CD4-positive, alpha-beta T cell (primary cell): ENCODE data around the gene PMM2. TPM values are rescaled to one million over a fixed set of nuclear protein-coding genes. Genes with fewer than 3 reads are reported as not detected.

ENCODE experiments used
- ATAC-seq: fragments of 200-7000 bp; cut with Tn5 transposase; one replicate; pipeline ENCODE4 v1.10.0; 2022; ENCODE audit warnings: mild to moderate bottlenecking; ENCODE audit not compliant: poor library complexity
- CTCF ChIA-PET: fragments of 350-600 bp; sonication (Branson Sonifier 250); formaldehyde crosslinking; loops from one replicate; lab custom pipeline; 2021; ENCODE audit warnings: antibody characterized with exemption, inconsistent platforms; lab: Charles Lee
- POLR2A ChIA-PET: fragments of 350-600 bp; sonication (Branson Sonifier 250); formaldehyde crosslinking; loops from one replicate; lab custom pipeline; 2021; ENCODE audit warnings: antibody characterized with exemption, inconsistent platforms; lab: Charles Lee
- DNase-seq, 14 experiments: peaks; one replicate each; pipeline ENCODE4 v3.0.0-alpha.2; 2013 to 2020; ENCODE audit warnings: mixed read lengths in 2 of 14
- H3K27ac ChIP-seq, 2 donors: one replicate each; pipeline versions ENCODE4 v1.5.1 to v1.7.0; 2013; ENCODE audit warnings: low read length in 2 of 2, low read depth in 1 of 2, mild to moderate bottlenecking in 1 of 2
- H3K27me3 ChIP-seq, 2 experiments: 1 replicate in 1 of 2; 2 replicates in 1 of 2; pipeline versions ENCODE4 v1.6.1 to v1.7.0; 2013; ENCODE audit warnings: low read length in 2 of 2, control low read depth in 1 of 2, mild to moderate bottlenecking in 1 of 2, moderate library complexity in 1 of 2; ENCODE audit not compliant: insufficient read depth in 2 of 2, control insufficient read depth in 1 of 2
- H3K36me3 ChIP-seq: one replicate; pipeline ENCODE4 v1.6.1; 2013; ENCODE audit warnings: low read length, control low read depth; ENCODE audit not compliant: insufficient read depth
- H3K4me1 ChIP-seq: one replicate; pipeline ENCODE4 v1.6.1; 2013; ENCODE audit warnings: low read length, control low read depth; ENCODE audit not compliant: insufficient read depth
- H3K4me3 ChIP-seq: one replicate; pipeline ENCODE4 v1.5.1; 2013; ENCODE audit warnings: mild to moderate bottlenecking, low read length, moderate library complexity
- H3K9me3 ChIP-seq, 2 experiments: 1 replicate in 1 of 2; 2 replicates in 1 of 2; pipeline versions ENCODE4 v1.6.1 to v1.7.0; 2013; ENCODE audit warnings: low read length in 2 of 2, mild to moderate bottlenecking in 2 of 2, control low read depth in 1 of 2, moderate library complexity in 1 of 2; ENCODE audit not compliant: control insufficient read depth in 1 of 2, insufficient read depth in 1 of 2
- H3K27ac Mint-ChIP-seq: one replicate; pipeline ENCODE4 v1.8.0; 2020; ENCODE audit warnings: mixed read lengths
- H3K27me3 Mint-ChIP-seq: one replicate; pipeline ENCODE4 v1.8.0; 2021; ENCODE audit warnings: mixed read lengths
- H3K36me3 Mint-ChIP-seq: one replicate; pipeline ENCODE4 v1.8.0; 2021; ENCODE audit warnings: low read depth, mixed read lengths
- H3K4me1 Mint-ChIP-seq: one replicate; pipeline ENCODE4 v1.8.0; 2021; ENCODE audit warnings: low read depth, mixed read lengths
- H3K4me3 Mint-ChIP-seq: one replicate; pipeline ENCODE4 v1.8.0; 2020; ENCODE audit warnings: mild to moderate bottlenecking, mixed read lengths
- H3K9me3 Mint-ChIP-seq: one replicate; pipeline ENCODE4 v1.8.0; 2020; ENCODE audit warnings: mixed read lengths
- intact Hi-C, 2 experiments: fragments of 100-400 bp; cut with DNase I in 1 of 2; cut with micrococcal nuclease in 1 of 2; formaldehyde crosslinking; loops; one replicate each; pipeline versions ENCODE4 v1.15.1 to v1.9.0; 2023 to 2025; cut with DNase I, micrococcal nuclease
- total RNA-seq, 174 experiments: library from RNA in 2 of 174; stranded (reverse) in 2 of 174; gene quantifications; one replicate each; pipeline ENCODE4 v1.2.3 and lab custom pipeline; 2021 to 2026
- TF ChIP-seq, protein P1 (sequence below): fragments of 200-600 bp; IDR thresholded peaks from one replicate; pipeline ENCODE4 v1.8.0; 2022; ENCODE audit warnings: antibody characterized with exemption, mild to moderate bottlenecking

Gene PMM2
- total RNA-seq, 2 experiments from 2014 or later: 24.2 to 27.0 TPM

DNA sequence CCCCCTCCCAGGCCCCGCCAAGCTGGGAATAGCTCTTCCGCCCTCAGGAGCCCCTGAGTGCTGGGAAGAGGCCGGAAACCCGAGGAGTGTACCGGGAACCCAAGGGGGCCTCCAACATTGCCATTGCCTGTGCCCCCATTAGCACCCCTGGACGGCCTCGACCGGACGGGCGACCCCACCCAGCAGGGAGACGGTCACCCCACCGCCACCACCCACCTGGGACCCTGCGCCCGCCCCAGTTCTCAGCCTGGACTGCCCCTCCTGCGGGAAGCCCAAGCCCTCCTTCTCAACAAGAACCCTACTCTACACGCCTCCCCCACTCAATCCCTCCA is 69.2 kb downstream of the PMM2 start:
- H3K27ac ChIP-seq: peak overlapping the region; percentile 32 to 35
- peaks cover 61% of the 10 kb centered on the region for H3K4me1 ChIP-seq
- peak overlapping the region; percentile 85 for H3K4me3 ChIP-seq
- intact Hi-C loops: loop anchor here (5.0 to 10.0 kb wide), 3 partner anchors 50 to 1878 kb away; partner anchors contain the start of genes HAPSTR1 (in 1 of the 2) and NUBP1 (in 1 of the 2)
- ChIA-PET CTCF (interaction anchor here (3.2 kb wide), 1 partner anchor 70 kb away, joined by 10 read pairs; no protein-coding TSS in a partner anchor), POLR2A (interaction anchor here (1.0 to 3.1 kb wide), 2 partner anchors 13 to 225 kb away, joined by 3 to 52 read pairs; partner anchors contain the start of gene HAPSTR1)
- Mint-ChIP-seq H3K36me3 (peaks cover 10% of the 10 kb centered on the region), H3K27ac (peak overlapping the region; percentile 85), H3K4me3 (peak overlapping the region; percentile 95), H3K9me3 (no peaks in the 10 kb centered on the region), H3K27me3 (no peaks in the 10 kb centered on the region), H3K4me1 (peaks cover 55% of the 10 kb centered on the region)
- DNase-seq: no peak
- ATAC-seq: no peak
- H3K27me3 ChIP-seq: no peaks in the 10 kb centered on the region
- H3K36me3 ChIP-seq: no peaks in the 10 kb centered on the region
- H3K9me3 ChIP-seq: no peaks in the 10 kb centered on the region
- TF ChIP-seq, protein P1, sequence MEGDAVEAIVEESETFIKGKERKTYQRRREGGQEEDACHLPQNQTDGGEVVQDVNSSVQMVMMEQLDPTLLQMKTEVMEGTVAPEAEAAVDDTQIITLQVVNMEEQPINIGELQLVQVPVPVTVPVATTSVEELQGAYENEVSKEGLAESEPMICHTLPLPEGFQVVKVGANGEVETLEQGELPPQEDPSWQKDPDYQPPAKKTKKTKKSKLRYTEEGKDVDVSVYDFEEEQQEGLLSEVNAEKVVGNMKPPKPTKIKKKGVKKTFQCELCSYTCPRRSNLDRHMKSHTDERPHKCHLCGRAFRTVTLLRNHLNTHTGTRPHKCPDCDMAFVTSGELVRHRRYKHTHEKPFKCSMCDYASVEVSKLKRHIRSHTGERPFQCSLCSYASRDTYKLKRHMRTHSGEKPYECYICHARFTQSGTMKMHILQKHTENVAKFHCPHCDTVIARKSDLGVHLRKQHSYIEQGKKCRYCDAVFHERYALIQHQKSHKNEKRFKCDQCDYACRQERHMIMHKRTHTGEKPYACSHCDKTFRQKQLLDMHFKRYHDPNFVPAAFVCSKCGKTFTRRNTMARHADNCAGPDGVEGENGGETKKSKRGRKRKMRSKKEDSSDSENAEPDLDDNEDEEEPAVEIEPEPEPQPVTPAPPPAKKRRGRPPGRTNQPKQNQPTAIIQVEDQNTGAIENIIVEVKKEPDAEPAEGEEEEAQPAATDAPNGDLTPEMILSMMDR: no peak

DNA sequence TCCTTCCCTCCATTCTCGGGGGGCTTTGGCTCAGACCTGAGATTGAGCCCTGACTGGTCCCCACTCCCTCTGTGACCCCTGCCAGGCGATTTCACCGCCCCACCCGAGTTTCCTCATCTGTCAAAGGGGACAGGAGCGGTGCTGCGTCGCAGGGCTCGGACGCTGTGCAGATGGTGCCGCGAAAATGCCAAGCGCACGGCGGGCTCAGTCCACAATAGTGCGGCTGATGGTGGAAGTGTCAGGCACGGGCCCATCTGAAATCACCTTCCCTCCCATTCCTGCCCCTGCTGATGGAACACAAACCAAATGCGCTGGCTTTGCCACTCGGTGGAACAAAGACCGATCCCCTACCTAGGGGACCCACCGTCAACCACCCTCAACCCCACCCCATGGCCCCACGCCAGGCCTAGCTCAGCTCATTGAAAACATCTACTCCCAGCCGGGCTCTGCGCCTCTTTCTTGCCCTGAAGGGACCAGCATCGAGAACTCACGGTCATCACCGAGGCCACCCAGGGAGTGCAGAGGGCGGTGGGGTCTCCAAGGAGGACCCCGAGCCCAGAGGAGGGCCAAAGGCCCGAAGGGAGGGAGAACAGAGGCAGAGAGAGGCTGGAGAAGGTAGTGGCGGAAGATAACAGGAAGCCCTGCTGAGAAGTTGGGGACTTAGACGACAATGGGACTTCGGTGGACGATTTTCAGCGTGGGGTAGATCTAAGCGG is 69.7 kb downstream of the PMM2 start:
- intact Hi-C loops: loop anchor here (5.0 to 10.0 kb wide), 3 partner anchors 50 to 1877 kb away; partner anchors contain the start of genes HAPSTR1 (in 1 of the 2) and NUBP1 (in 1 of the 2)
- ChIA-PET POLR2A (interaction anchor here (0.6 to 3.1 kb wide), 7 partner anchors 10 to 225 kb away, joined by 3 to 52 read pairs (median 3); partner anchors contain the start of genes HAPSTR1, PMM2 and TMEM186), CTCF (interaction anchor here (1.0 to 4.1 kb wide), 3 partner anchors 13 to 69 kb away, joined by 3 to 24 read pairs (median 10); partner anchors contain the start of gene PMM2)
- DNase-seq (peak in 8 of 14 experiments; percentile 15 to 43 (median 27)), ATAC-seq (peak; percentile 4)
- Histone ChIP-seq H3K27ac (peak overlapping the region; percentile 32 to 45), H3K4me3 (peak overlapping the region; percentile 85), H3K9me3 (no peaks in the 10 kb centered on the region), H3K27me3 (no peaks in the 10 kb centered on the region), H3K36me3 (no peaks in the 10 kb centered on the region), H3K4me1 (peaks cover 61% of the 10 kb centered on the region)
- Mint-ChIP-seq H3K9me3 (no peaks in the 10 kb centered on the region), H3K27ac (peak overlapping the region; percentile 85), H3K27me3 (no peaks in the 10 kb centered on the region), H3K36me3 (peaks cover 10% of the 10 kb centered on the region), H3K4me1 (peaks cover 51% of the 10 kb centered on the region), H3K4me3 (peak overlapping the region; percentile 95)
- TF ChIP-seq, protein P1: no peak

DNA sequence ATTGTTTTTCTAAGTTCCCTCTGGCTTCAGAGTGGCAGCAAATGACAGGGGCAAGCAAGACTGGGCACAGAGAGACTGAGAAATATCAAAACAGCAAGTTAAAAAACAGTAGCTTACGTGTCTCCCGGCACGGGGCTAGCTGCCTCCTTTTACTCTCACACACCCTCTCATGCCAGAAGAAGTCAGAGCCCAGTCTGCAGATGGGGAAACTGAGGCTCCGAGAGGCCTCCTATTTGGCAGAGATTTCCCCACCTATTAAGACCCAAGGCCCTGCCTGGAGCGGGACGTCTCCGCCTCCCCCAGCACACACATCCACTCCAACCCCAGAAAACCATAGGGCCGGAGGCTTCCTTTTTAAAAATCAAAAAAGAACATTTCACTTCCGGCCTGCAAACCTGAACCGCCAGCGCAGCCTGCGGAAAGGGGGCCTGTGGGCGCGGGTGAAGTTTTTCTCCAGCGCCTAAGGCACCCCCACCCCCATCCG is 70.3 kb downstream of the PMM2 start:
- ChIA-PET CTCF (interaction anchor here (1.0 to 4.1 kb wide), 3 partner anchors 12 to 70 kb away, joined by 3 to 24 read pairs (median 10); partner anchors contain the start of gene PMM2), POLR2A (interaction anchor here (0.6 to 3.1 kb wide), 17 partner anchors 8 to 224 kb away, joined by 3 to 52 read pairs (median 4); partner anchors contain the start of genes HAPSTR1, LITAFD, PMM2 and TMEM186)
- TF ChIP-seq, protein P1: no peak

More for the DNA sequence above, 70.3 kb downstream of the PMM2 start:
- Mint-ChIP-seq H3K27me3 (no peaks in the 10 kb centered on the region), H3K9me3 (no peaks in the 10 kb centered on the region), H3K4me1 (peaks cover 50% of the 10 kb centered on the region), H3K36me3 (peaks cover 10% of the 10 kb centered on the region), H3K4me3 (peak overlapping the region; percentile 95), H3K27ac (peak overlapping the region; percentile 85)
- Histone ChIP-seq H3K4me1 (peaks cover 61% of the 10 kb centered on the region), H3K36me3 (no peaks in the 10 kb centered on the region), H3K27me3 (no peaks in the 10 kb centered on the region), H3K27ac (peak overlapping the region; percentile 32 to 45), H3K9me3 (no peaks in the 10 kb centered on the region), H3K4me3 (peak overlapping the region; percentile 85)
- peak in 9 of 14 experiments; percentile 33 to 84 (median 58) for DNase-seq
- intact Hi-C loops: loop anchor here (1.0 to 10.0 kb wide), 6 partner anchors 51 to 1877 kb away; partner anchors contain the start of genes ABAT (in 1 of the 2), HAPSTR1 (in 1 of the 2), NUBP1 (in 1 of the 2) and PMM2 (in 1 of the 2)
- peak; percentile 47 for ATAC-seq
